Neural progenitor cell (in vitro differentiated cells): ENCODE data around the gene TFPT. TPM values are rescaled to one million over a fixed set of nuclear protein-coding genes. Genes with fewer than 3 reads are reported as not detected.

Source experiments
- DNase-seq: peaks from one replicate; pipeline ENCODE4 v3.0.0-alpha.2; 2016; ENCODE audit warnings: low spot score
- H2AFZ ChIP-seq: fragments of 200-600 bp; sonication (generic); replicated peaks from 2 replicates; pipeline ENCODE4 v1.6.1; 2016; ENCODE audit warnings: antibody characterized with exemption
- H3F3A ChIP-seq: fragments of 200-600 bp; sonication (generic); 2 replicates; pipeline ENCODE4 v1.6.1; 2016; ENCODE audit warnings: antibody characterized with exemption, low read depth
- H3K27ac ChIP-seq: fragments of 200-600 bp; sonication (generic); 2 replicates; pipeline ENCODE4 v1.5.1; 2016; ENCODE audit warnings: mild to moderate bottlenecking
- H3K27me3 ChIP-seq: fragments of 200-600 bp; sonication (generic); 2 replicates; pipeline ENCODE4 v1.6.1; 2016; ENCODE audit warnings: mild to moderate bottlenecking, moderate library complexity
- H3K36me3 ChIP-seq: fragments of 200-600 bp; sonication (generic); 2 replicates; pipeline ENCODE4 v1.5.1; 2016
- H3K4me1 ChIP-seq: fragments of 200-600 bp; sonication (generic); 2 replicates; pipeline ENCODE4 v1.6.1; 2016; ENCODE audit warnings: mixed run types
- H3K4me2 ChIP-seq: fragments of 200-600 bp; sonication (generic); 2 replicates; pipeline ENCODE4 v1.6.1; 2016
- H3K4me3 ChIP-seq: fragments of 200-600 bp; sonication (generic); 2 replicates; pipeline ENCODE4 v1.5.1; 2016
- H3K79me2 ChIP-seq: fragments of 200-600 bp; sonication (generic); 2 replicates; pipeline ENCODE4 v1.6.1; 2016; ENCODE audit warnings: low read depth
- H3K9ac ChIP-seq: fragments of 200-600 bp; sonication (generic); 2 replicates; pipeline ENCODE4 v1.6.1; 2016
- H3K9me3 ChIP-seq: fragments of 200-600 bp; sonication (generic); 2 replicates; pipeline ENCODE4 v1.5.1; 2016; ENCODE audit warnings: low read depth
- H4K20me1 ChIP-seq: fragments of 200-600 bp; sonication (generic); 2 replicates; pipeline ENCODE4 v1.6.1; 2016; ENCODE audit warnings: low read depth
- H3K27ac Mint-ChIP-seq: 3 replicates; pipeline ENCODE4 v1.8.0; 2021; ENCODE audit warnings: mixed read lengths
- H3K27me3 Mint-ChIP-seq: 2 replicates; pipeline ENCODE4 v1.8.0; 2022; ENCODE audit warnings: low read depth, mild to moderate bottlenecking, inconsistent platforms, moderate library complexity, mixed read lengths; ENCODE audit not compliant: insufficient read depth
- H3K36me3 Mint-ChIP-seq: 3 replicates; pipeline ENCODE4 v1.8.0; 2021; ENCODE audit warnings: mixed read lengths
- H3K4me1 Mint-ChIP-seq: 3 replicates; pipeline ENCODE4 v1.8.0; 2021; ENCODE audit warnings: mixed read lengths
- H3K4me3 Mint-ChIP-seq: 3 replicates; pipeline ENCODE4 v1.8.0; 2021; ENCODE audit warnings: mild to moderate bottlenecking, moderate library complexity, mixed read lengths
- H3K9me3 Mint-ChIP-seq: 3 replicates; pipeline ENCODE4 v1.8.0; 2020; ENCODE audit warnings: mixed read lengths
- CTCF ChIP-seq: fragments of 200-600 bp; sonication (generic); IDR thresholded peaks from 2 replicates; pipeline ENCODE4 v1.5.1; 2017; ENCODE audit warnings: antibody characterized with exemption, mild to moderate bottlenecking
- EZH2 ChIP-seq: fragments of 200-600 bp; sonication (generic); IDR thresholded peaks from 2 replicates; pipeline ENCODE4 v1.6.1; 2017; ENCODE audit warnings: antibody characterized with exemption, mild to moderate bottlenecking, moderate library complexity
- EZH2phosphoT487 ChIP-seq: fragments of 200-600 bp; sonication (generic); IDR thresholded peaks from 2 replicates; pipeline ENCODE4 v1.6.1; 2017; ENCODE audit warnings: antibody characterized with exemption
- total RNA-seq: library from RNA; depleted of rRNA; stranded (reverse); fragments of >200 nt; gene quantifications from 2 replicates; pipeline ENCODE4 v1.2.3, GENCODE V29; 2015; ENCODE audit warnings: low replicate concordance

TFPT gene
- total RNA-seq, 1 donor from 2014 or later: 9.4 TPM

GRCh38 chr19:54160182-54160811, 44.8 kb upstream of the TFPT start:
- DNase-seq: peak; percentile 59
- peaks cover 15% of the 10 kb centered on the region for H3K27me3 Mint-ChIP-seq
- Histone ChIP-seq H3K4me2 (peak overlapping the region; percentile 84), H3K9ac (peak overlapping the region; percentile 47), H3K4me1 (peaks cover 4% of the 10 kb centered on the region), H3K4me3 (peak overlapping the region; percentile 74), H2AFZ (peak overlapping the region; percentile 94), H3K9me3 (no peaks in the 10 kb centered on the region), H3K27me3 (peaks cover 33% of the 10 kb centered on the region), H3K36me3 (no peaks in the 10 kb centered on the region), H3F3A (peaks cover 32% of the 10 kb centered on the region), H3K79me2 (peaks cover 9% of the 10 kb centered on the region), H3K27ac (peak overlapping the region; percentile 30), H4K20me1 (peaks cover 3% of the 10 kb centered on the region)
- TF ChIP-seq EZH2phosphoT487: no peak
- no peak for TF ChIP-seq EZH2
- TF ChIP-seq CTCF: no peak
- peak overlapping the region; percentile 99 for H3K4me3 Mint-ChIP-seq
- H3K4me1 Mint-ChIP-seq: peaks cover 22% of the 10 kb centered on the region
- H3K27ac Mint-ChIP-seq: peak overlapping the region; percentile 91
- H3K9me3 Mint-ChIP-seq: peaks cover 30% of the 10 kb centered on the region
- H3K36me3 Mint-ChIP-seq: peaks cover 16% of the 10 kb centered on the region

DNA sequence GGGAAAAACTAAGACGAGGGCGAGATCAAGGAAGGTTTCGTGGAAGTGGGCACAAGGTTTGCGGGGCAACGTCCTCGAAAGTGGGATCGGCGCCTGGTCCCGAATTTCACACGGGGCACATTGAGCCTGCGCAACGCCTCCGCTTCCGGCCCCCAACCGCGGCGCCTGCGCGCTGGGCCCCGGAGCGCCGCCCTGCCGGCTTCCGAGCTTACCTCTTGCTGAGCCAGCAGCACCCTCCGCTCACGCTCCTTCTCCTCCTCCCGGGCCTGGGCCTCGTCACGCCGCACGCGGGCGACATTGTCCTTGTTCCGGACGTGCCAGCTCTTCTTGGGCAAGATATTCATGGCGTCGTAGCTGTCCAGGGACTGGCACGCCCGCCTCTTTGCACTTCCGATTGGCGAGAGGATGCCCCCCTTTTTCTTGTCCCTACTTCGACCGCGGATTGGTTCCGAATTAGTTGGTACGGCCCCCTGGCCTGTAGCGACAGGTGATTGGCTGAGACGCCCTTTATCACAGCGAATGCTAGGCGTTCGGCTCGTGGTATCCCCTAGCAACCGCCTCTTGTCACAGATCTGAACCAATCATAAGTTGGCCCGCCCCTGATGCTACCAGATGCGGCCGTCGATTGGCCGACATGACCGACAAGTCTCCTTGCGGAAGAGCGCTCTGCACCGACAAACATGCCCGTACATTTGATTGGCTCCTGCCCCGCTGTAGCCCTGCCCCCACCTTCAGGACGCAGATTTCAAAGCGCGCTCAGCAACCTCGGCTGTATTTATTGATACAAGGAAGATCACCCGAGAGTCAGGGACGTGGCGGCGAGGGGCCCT, 44.1 kb upstream of the TFPT start, which contains the start of gene LENG1:
TSS of gene LENG1 (minus strand) at position 370 of the 830 bp plus-strand sequence. CDS start at position 344, 26 bp downstream.
- peak within 1 kb of the TSS; percentile 74 for H3K4me3 ChIP-seq
- Mint-ChIP-seq H3K27ac (peak within 1 kb of the TSS; percentile 91), H3K27me3 (peaks cover 15% of the 10 kb centered on the region), H3K4me3 (peak within 1 kb of the TSS; percentile 99), H3K4me1 (peaks cover 22% of the 10 kb centered on the region), H3K9me3 (peaks cover 23% of the 10 kb centered on the region), H3K36me3 (peaks cover 16% of the 10 kb centered on the region)
- H3K4me2 ChIP-seq: peak within 1 kb of the TSS; percentile 84
- peak within 1 kb of the TSS; percentile 30 for H3K27ac ChIP-seq
- H3F3A ChIP-seq: peaks cover 36% of the 10 kb centered on the region
- TF ChIP-seq CTCF (peak; percentile 54), EZH2 (no peak)
- H3K9me3 ChIP-seq: no peaks in the 10 kb centered on the region
- H2AFZ ChIP-seq: peak within 1 kb of the TSS; percentile 94
- no peaks in the 10 kb centered on the region for H3K36me3 ChIP-seq
- peaks cover 26% of the 10 kb centered on the region for H3K27me3 ChIP-seq
- peaks cover 10% of the 10 kb centered on the region for H4K20me1 ChIP-seq
- H3K79me2 ChIP-seq: peaks cover 9% of the 10 kb centered on the region
- peak within 1 kb of the TSS; percentile 47 for H3K9ac ChIP-seq
- H3K4me1 ChIP-seq: peaks cover 4% of the 10 kb centered on the region
- DNase-seq: peak; percentile 100

DNA sequence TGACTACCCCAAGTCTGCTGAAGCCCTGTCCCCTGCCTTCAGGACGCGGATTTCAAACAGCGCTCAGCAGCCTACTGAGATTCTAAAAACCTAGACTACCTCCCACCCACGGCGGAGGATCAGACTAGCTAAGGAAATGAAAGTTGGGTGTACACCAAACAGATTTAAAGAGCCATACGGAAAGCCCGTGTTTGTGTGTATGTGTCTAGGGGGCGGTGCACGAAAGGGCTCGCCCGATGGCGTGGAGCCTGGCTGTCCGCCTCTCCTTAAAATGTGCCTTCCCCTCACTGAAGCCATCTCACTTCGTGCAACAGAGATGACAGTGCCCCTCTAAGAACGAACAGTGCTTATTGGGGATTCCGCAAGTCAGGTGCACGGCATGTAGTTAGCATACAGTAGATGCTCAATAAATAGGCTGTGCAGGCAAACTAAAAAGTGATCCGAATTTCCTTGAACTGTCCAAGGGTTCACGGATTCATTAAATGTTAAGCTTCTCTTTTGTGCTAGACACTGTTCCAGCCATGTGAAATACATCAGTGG, 43.4 kb upstream of the TFPT start:
- peak; percentile 27 for DNase-seq
- Histone ChIP-seq H3K9ac (peak overlapping the region; percentile 29), H3K9me3 (no peaks in the 10 kb centered on the region)

More for the DNA sequence above, 43.4 kb upstream of the TFPT start:
- Histone ChIP-seq H3K27ac (no peak overlapping the region), H3K79me2 (peaks cover 9% of the 10 kb centered on the region), H3K4me1 (peaks cover 4% of the 10 kb centered on the region), H3F3A (peaks cover 40% of the 10 kb centered on the region), H3K4me2 (peak overlapping the region; percentile 83), H3K27me3 (peaks cover 19% of the 10 kb centered on the region), H3K4me3 (peak overlapping the region; percentile 69), H3K36me3 (no peaks in the 10 kb centered on the region), H2AFZ (peak overlapping the region; percentile 59), H4K20me1 (peaks cover 16% of the 10 kb centered on the region)
- TF ChIP-seq EZH2phosphoT487: no peak
- TF ChIP-seq CTCF: no peak
- TF ChIP-seq EZH2: no peak
- H3K9me3 Mint-ChIP-seq: peaks cover 18% of the 10 kb centered on the region
- peak overlapping the region; percentile 99 for H3K4me3 Mint-ChIP-seq
- H3K27ac Mint-ChIP-seq: peak overlapping the region; percentile 55
- peaks cover 22% of the 10 kb centered on the region for H3K4me1 Mint-ChIP-seq
- H3K36me3 Mint-ChIP-seq: peaks cover 19% of the 10 kb centered on the region
- peaks cover 10% of the 10 kb centered on the region for H3K27me3 Mint-ChIP-seq
